ENCODE data around the gene LNX1. TPM values are rescaled to one million over a fixed set of nuclear protein-coding genes. Genes with fewer than 3 reads are reported as not detected.
"Not testable (repeated sequence)": the region's sequence is repeated elsewhere in the genome, so short reads cannot be mapped to it uniquely, and the experiment has no call there.

Gene LNX1
- total RNA-seq, 6 experiments from 2014 or later, result 0.05 to 0.18 (median 0.07) TPM; not detected in 1

- no peaks in the 10 kb centered on the region for H3K9me3 Mint-ChIP-seq
- peaks cover 65% of the 10 kb centered on the region for H3K4me1 Mint-ChIP-seq (ENCODE audit: low read depth)
- H3K36me3 Mint-ChIP-seq (ENCODE audit: low read depth), result no peaks in the 10 kb centered on the region; the same call in 1 of the 2 replicates
- H3K27me3 Mint-ChIP-seq (ENCODE audit: insufficient read depth), result no peaks in the 10 kb centered on the region; the same call in 1 of the 2 replicates
- no peak for TF ChIP-seq CTCF (IDR thresholded peaks at IDR 0.05)
- DNase-seq, result peak; percentile 89
- H3K4me3 Mint-ChIP-seq, result peak overlapping the region; percentile 67
- peak overlapping the region; percentile 97 for H3K27ac Mint-ChIP-seq
These were observed 112.4 kb downstream of the LNX1 start for GRCh38 chr4:53478671-53479456.

- DNase-seq, result no peak
- no peaks in the 10 kb centered on the region for H3K9me3 Mint-ChIP-seq
- H3K4me1 Mint-ChIP-seq (ENCODE audit: low read depth), result peaks cover 65% of the 10 kb centered on the region
- H3K27me3 Mint-ChIP-seq (ENCODE audit: insufficient read depth), result no peaks in the 10 kb centered on the region; the same call in 1 of the 2 replicates
- peaks cover 3% of the 10 kb centered on the region; the same call in 1 of the 2 replicates for H3K36me3 Mint-ChIP-seq (ENCODE audit: low read depth)
- no peak for TF ChIP-seq CTCF (IDR thresholded peaks at IDR 0.05)
- peak overlapping the region; percentile 97 for H3K27ac Mint-ChIP-seq
- H3K4me3 Mint-ChIP-seq, result peak overlapping the region; percentile 45; the same call in 1 of the 2 replicates
These were observed 113.7 kb downstream of the LNX1 start for GRCh38 chr4:53477636-53478035.

- TF ChIP-seq CTCF (IDR thresholded peaks at IDR 0.05), result no peak
- Mint-ChIP-seq H3K4me1 (ENCODE audit: low read depth) (peaks cover 65% of the 10 kb centered on the region), H3K27ac (peak overlapping the region; percentile 97), H3K36me3 (ENCODE audit: low read depth) (peaks cover 5% of the 10 kb centered on the region; the same call in 1 of the 2 replicates), H3K9me3 (no peaks in the 10 kb centered on the region), H3K4me3 (peak overlapping the region; percentile 78), H3K27me3 (ENCODE audit: insufficient read depth) (no peaks in the 10 kb centered on the region; the same call in 1 of the 2 replicates)
- no peak for DNase-seq
These were observed 114.2 kb downstream of the LNX1 start for GRCh38 chr4:53477038-53477565.

- Mint-ChIP-seq H3K9me3 (no peaks in the 10 kb centered on the region), H3K4me1 (ENCODE audit: low read depth) (peaks cover 65% of the 10 kb centered on the region), H3K27ac (peak overlapping the region; percentile 97), H3K27me3 (ENCODE audit: insufficient read depth) (no peaks in the 10 kb centered on the region; the same call in 1 of the 2 replicates), H3K36me3 (ENCODE audit: low read depth) (peaks cover 5% of the 10 kb centered on the region; the same call in 1 of the 2 replicates), H3K4me3 (peak overlapping the region; percentile 78)
- peak; percentile 99 for DNase-seq
- TF ChIP-seq CTCF (IDR thresholded peaks at IDR 0.05), result peak; percentile 27
These were observed 114.9 kb downstream of the LNX1 start for GRCh38 chr4:53476232-53477037.

- H3K4me1 Mint-ChIP-seq (ENCODE audit: low read depth); DNase-seq; H3K4me3 Mint-ChIP-seq; H3K27me3 Mint-ChIP-seq (ENCODE audit: insufficient read depth); H3K27ac Mint-ChIP-seq: not testable (repeated sequence)
- H3K9me3 Mint-ChIP-seq, result peaks cover 10% of the 10 kb centered on the region
- H3K36me3 Mint-ChIP-seq (ENCODE audit: low read depth), result peaks cover 13% of the 10 kb centered on the region
These were observed 124.7 kb downstream of the LNX1 start for GRCh38 chr4:53466576-53466975.

Measured in HFFc6 (cell line).